Activated T-cell treated with anti-CD3 and anti-CD28 coated beads, Interleukin-2, amount 50 U/mL, for 48 hours (primary cell): ENCODE measurements around the gene POU2F1.

ENCODE experiments used
- DNase-seq, 2 experiments: peaks; one replicate each; pipeline ENCODE4 v3.0.0-alpha.2; 2020

POU2F1 gene

DNA sequence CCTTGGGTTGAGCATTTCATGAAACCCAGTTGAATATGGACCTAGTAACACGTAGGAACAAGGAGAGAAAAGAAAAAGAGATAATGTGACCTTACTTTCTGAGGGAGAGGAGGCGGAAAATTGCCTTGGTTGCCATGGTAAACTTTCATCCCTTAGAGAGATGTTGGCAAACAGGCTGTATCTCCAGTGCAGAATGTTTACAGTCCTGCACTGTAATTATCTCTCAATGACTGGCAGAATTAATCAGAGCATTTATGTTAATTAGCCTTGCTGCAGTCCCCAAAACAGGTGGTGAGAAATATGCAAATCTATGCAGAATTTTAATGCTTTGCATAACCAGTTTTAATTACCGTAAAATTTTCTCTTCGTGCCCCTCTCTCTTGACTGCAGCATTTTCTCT lies 150.3 kb downstream of the POU2F1 start:
- DNase-seq, result no peak

DNA sequence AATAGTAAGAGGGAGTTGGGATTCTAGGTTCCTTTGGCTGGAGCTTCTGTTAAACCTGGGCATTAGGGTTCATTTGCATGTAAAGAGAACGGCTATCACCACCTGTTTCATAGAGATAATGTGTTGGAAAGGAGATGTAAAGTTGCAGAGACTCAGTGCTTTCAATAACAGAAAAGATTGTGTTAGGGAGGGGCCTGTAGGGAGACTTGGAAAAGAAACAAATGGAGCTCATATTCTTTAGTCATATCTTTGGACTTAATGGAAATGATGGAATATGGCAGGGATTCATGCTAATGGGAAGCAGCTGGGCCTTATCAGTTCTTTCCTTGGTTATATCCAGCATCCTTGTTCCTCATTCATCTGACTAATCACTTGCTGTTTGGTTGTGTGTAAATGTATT lies 152.7 kb downstream of the POU2F1 start:
- DNase-seq, result no peak

DNA sequence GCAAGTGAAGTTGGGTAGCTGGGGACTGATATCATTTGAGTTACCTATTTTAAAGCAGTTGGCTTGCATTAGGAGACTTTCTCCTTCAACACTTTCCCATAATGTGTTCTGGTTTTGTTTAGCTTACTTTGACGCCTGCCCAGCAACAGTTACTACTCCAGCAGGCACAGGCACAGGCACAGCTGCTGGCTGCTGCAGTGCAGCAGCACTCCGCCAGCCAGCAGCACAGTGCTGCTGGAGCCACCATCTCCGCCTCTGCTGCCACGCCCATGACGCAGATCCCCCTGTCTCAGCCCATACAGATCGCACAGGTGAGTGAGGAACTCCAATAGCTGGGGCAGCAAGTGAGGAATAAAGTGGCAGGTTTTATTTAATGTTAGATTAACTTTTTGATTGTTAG lies 153.3 kb downstream of the POU2F1 start:
- DNase-seq, result no peak

DNA sequence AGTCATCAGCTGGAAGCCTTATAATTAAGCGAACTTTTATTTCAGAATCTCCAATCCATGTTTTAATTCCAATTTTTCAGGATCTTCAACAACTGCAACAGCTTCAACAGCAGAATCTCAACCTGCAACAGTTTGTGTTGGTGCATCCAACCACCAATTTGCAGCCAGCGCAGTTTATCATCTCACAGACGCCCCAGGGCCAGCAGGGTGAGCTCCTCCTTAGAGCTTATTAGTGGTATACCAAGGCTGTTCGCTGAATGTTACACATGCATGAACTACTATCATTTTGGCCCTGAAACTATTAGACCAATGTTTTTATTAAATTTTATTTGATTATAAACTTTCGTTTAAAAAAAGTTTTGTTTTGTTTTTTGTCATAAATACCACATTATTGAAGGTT lies 155.3 kb downstream of the POU2F1 start:
- no peak for DNase-seq

DNA sequence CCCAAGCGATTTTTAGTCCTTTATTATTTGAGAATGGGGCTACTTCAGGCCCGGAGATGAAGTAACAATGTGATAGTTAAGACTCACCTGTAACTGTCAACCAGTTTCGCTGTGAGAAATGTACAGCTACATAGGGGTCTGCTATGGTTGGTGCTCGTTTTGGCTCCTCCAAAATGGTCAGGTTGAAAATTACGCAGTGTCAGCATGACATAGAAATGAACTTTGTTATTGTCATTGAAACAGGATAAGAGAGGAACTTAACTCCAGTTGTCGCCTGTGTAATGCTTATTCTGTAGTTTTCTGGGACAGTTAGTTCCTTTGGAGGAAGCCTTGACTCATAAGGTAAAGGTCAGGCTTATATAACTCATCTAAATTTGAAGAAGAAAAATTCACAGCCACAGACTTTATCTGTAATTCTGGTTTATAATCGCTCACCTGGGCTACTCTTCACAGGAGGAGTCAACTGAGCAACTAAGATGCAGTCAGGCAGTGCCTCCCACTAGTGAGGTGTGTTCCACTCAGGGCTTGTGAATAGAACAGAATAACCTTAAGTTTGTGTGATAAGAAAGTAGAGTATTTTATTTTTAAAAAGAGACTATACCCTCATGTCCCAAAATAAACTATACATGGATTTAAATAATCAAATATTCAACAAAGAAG lies 166.7 kb downstream of the POU2F1 start:
- DNase-seq, result no peak

DNA sequence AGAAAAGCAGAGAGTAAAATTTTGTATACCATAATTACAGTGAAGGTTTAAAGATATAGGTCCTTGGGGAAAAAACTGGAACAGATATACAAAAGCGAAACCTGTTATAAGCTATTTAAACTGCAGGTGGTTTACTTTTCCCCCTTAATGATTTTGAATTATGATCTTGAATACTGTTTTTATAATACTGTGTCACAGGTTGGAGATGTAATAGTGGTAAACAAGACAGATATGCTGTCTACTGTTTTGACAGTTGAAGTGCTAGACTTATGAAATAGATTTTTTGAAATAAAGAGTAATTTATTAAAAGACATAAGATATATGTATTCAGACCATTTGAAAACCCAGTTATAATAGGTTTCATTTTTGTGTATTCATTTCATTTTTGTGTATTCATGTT lies 168.3 kb downstream of the POU2F1 start:
- DNase-seq, result no peak

DNA sequence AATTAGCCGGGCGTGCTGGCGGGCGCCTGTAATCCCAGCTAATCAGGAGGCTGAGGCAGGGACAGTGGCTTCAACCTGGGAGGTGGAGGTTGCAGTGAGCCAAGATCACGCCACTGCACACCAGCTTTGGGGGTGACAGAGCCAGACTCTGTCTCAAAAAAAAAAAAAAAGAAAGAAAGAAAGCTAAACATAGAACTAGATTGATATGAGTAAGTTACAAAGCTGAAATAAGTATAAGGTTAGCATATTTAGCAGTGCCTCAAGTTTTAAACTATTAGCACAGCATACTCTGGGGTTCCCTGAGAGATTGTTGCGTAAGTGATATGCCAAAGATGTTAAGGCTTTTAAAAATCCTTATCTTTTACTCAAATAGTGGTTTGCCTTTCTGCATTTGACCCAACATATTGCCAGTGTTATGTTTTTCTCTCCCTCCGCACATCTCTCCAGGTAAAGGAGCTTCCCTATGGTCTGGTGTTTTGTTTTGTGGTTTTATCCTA lies 171.6 kb downstream of the POU2F1 start:
- DNase-seq, result no peak

DNA sequence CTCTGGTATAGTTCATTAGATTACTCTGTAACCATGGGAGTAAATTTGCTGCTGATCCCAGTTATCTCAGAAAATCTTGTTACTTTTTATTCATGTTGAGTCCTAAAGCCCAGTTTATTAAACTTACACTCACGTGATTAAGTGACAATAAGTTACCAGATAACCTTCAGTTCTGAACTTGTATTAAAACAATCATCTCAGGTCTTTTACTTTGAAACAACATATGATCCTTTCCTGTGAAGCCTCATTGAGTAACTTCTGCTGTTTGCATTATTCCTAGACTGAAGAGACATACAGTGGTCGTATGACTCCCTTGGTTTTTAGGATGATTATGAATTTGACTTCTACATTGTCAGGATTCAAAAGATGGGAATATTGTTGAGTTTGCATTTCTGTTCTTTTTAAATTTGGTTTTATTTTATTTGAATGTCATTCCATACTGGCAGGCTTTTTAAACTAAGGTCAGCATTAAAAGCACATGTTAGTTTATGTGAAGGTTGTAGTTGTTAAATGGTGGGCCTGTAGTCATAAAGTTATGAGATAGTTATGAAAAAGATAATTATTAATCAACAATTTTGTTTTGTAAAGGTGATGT lies 179.8 kb downstream of the POU2F1 start:
- no peak for DNase-seq

DNA sequence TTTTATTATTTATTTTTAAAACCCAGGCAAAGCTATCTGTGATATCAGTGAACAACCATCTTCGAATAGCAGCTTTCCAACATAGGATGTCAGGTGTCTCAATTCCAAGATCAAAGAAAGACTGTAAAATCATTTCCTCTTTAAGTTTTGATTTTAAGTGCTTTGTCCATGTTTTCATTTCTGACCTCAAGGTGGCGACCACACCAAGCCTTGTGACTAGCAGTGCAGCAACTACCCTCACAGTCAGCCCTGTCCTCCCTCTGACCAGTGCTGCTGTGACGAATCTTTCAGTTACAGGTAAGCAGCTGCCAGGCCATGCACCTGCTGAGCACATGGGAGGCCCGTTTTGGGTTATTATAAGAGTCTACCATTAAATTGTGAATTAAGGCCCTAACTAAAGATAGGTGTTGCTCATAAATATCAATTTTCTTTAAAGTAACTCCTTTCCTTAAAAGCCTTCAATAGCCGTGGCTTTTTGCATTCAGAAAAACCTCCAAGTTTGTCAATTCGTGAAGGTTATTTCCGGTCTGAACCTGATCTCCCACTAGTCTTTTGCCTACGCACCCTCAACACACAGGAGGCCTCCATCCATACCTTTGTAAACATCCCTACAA lies 180.7 kb downstream of the POU2F1 start:
- DNase-seq, result peak; percentile 48 to 58

DNA sequence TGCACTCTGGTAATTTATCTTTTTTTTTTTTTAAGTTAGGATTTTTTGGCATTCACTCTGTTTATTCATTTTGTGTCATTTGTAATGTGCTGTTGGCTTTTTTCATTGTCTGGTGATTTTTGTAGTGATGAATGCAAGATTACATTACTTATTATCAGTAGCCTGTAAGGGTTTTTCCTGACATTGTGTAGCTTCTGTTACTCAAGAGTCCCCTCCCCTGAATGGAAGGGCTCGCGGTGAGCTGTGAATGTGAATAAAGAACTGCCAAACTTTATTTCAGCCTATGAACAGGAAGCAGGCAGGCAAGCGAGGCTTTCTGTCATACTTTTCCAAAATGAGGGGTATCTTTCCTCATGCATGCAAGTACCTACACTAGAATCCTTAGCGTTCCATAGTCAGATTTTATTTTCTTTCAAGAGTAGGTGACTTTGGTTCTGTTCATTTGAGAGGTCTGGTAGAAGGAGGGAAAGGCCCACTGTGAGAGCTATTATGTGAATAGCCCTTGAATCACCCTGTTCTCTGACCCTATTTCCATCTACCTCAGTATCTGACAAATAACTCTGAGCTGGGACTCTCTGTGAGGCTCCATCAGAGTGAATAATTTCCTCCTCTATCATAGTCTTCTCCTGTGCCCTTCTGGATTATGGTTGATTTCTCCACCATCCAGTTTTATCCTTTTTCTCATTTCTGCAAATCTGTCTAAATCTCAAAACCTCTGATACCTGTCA lies 183.6 kb downstream of the POU2F1 start:
- no peak for DNase-seq

DNA sequence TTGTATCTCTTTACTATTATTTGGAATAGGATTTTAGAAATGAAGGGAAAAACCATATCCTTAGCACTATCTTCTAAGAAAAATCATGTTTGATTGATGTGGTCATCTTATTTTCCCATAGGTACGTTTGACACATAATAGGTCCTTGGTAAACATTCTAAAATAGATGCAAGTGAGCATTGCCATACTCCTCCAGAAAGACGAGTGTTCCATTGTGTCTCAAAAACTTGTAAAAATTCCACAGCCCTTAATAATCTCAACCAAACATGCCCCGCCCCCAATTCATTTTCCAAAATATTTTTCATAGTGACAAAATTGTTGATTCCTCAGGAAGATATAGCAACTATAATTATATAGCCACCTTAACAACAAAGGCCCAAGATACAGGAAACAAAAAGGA lies 184.2 kb downstream of the POU2F1 start:
- DNase-seq, result no peak

DNA sequence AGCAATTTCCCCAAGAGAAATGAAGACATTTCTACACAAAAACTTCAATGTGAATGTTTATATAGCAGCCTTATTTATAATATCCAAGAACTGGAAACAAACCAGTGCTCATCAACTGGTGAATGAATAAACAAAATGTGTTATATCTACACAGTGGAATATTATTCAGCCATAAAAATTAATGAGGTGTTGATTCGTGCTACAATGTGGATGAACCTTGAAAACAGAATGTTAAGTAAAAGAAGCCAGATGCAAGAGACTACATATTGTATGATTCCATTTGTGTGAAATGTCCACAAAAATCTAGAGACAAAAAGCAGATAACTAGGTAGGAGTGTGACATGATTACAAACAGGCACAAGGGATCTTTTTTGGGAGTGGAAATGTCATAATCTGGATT lies 187.7 kb downstream of the POU2F1 start:
- DNase-seq, result no peak

DNA sequence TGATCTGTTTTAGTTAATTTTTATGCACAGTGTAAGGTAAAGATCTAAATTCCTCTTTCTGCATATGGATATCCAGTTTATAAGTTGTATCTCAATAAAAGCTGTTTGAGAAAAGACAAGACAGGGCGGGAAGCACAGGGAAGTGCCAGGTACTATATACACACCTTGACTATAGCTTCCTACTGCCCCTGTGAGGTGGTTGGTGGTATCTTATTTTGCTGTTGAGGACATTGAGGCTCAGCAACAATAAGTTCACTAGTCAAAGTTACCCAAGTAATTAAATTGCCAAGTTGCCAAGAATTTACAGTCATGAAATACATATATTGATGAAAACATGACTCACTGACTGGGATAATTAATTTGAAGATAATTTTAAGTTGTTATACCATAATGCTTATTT lies 188.5 kb downstream of the POU2F1 start:
- DNase-seq, result no peak

DNA sequence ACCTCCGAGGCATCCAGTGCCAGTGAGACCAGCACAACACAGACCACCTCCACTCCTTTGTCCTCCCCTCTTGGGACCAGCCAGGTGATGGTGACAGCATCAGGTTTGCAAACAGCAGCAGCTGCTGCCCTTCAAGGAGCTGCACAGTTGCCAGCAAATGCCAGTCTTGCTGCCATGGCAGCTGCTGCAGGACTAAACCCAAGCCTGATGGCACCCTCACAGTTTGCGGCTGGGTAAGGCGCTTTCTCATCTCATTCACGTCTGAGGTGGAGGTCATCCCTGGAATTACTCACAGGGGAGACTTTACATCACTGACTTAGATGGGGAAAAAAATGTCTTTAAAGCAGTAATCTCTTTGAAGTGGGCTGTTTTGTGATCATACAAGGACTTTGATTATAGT lies 191.4 kb downstream of the POU2F1 start:
- peak in 1 of 2 experiments; percentile 36 for DNase-seq

DNA sequence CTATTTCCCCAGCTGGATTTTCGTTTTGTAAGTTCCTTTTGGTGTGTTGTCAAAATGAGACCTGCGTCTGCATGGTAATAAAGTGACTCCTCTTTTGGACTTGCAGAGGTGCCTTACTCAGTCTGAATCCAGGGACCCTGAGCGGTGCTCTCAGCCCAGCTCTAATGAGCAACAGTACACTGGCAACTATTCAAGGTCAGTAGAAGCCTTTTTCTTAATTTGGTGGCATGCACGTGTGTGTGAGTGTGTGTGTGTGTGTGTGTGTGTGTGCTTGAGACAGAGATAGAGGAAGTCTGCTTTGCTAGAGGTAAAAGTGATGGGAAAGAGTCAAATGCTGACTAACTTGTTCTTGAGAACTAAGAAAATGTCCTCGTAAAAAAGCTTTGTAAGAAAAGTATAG lies 192.2 kb downstream of the POU2F1 start:
- no peak for DNase-seq

DNA sequence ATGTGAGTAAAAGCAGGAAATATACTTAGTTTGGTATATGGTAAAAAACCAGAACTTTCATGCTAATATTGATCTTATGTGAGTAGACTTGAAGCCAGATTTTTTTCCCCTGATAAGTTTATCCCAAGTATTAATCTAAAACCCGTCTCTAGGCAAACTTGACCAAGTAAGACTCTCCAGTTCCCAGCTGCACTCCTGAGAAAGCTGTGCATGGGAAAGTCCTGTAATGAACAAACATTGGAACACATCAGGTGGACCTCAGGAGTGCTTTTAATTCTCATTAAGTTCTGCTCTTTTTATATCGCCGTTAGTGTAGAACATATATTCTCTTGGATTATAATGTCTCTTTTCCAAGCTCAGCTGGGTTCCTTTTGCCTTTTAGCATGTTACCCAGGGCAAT lies 192.6 kb downstream of the POU2F1 start:
- no peak for DNase-seq

DNA sequence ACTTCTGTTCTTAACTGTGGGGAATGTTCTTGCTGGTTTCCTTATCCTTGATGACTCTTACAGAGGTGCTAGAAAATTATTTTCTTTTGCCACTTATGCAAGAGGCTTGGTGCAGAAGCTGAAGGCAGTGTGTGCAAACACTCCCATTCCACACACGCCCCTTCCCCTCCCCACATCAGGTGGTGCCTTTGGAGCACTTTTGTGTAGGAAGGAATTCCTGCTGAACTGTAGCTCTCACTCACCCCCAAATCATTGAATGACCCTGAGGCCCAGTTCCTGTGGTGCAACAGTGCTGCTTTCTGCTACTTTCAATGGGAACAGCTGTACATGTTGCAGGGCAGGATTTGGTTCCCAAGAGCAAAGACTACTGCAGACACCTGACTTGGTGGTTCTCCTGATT lies 195.8 kb downstream of the POU2F1 start:
- no peak for DNase-seq

DNA sequence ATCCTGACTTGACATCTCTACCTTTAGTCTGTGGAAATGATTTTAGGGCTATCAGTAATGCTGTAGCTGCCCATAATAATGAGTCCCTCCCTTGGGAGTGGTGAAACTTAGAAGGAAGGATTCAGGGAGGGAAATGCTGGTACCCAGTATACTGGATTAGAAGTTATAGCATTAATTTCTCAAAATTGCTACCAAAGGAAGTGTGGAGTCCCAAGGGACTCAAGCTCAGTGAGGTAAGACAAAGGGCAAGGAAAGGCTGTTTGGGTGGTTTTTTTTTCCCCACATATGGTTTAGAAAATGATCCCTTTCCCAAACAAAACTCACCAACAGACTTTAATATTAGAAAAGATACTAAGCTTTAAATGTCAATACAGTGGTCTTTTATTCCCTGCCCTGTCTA lies 197.7 kb downstream of the POU2F1 start:
- DNase-seq, result no peak

DNA sequence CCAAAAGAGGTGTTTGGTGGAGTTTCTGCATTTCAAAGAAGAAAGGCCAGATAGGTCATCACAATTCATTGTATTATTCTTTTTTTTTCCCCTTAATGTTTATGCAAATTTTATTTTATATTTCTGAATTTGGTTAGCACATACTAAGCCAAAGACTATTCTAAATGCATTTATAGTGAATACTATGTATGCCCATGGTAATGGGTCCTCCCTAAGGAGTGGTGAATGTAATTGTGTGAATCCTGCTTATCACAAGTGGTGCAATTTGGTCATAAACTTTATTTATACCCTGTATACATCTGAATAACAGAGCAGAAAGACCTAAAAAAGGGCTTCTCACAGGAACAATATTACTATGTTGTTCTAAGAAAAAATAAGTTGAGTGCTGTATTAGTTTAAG lies 198.6 kb downstream of the POU2F1 start:
- no peak for DNase-seq

DNA sequence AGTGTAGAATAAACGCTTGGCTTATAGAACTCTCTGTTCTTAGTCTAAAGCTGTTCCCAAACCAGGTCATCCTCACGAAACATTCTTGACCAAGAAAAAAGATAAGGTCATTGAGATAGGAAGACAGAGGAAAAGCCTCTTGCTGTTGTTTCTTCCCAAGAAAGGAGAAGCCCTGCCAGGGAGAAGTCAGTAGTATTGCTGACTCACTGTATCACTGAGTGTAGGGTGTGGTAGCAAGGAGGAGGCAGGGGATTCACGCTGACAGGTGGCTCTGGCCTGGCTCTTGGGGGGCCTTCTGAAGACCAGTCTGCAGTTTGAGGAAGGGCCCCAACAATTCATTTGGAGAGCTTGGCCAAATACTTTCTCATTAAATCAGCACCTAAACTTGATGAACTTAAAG lies 199.8 kb downstream of the POU2F1 start:
- no peak for DNase-seq

DNA sequence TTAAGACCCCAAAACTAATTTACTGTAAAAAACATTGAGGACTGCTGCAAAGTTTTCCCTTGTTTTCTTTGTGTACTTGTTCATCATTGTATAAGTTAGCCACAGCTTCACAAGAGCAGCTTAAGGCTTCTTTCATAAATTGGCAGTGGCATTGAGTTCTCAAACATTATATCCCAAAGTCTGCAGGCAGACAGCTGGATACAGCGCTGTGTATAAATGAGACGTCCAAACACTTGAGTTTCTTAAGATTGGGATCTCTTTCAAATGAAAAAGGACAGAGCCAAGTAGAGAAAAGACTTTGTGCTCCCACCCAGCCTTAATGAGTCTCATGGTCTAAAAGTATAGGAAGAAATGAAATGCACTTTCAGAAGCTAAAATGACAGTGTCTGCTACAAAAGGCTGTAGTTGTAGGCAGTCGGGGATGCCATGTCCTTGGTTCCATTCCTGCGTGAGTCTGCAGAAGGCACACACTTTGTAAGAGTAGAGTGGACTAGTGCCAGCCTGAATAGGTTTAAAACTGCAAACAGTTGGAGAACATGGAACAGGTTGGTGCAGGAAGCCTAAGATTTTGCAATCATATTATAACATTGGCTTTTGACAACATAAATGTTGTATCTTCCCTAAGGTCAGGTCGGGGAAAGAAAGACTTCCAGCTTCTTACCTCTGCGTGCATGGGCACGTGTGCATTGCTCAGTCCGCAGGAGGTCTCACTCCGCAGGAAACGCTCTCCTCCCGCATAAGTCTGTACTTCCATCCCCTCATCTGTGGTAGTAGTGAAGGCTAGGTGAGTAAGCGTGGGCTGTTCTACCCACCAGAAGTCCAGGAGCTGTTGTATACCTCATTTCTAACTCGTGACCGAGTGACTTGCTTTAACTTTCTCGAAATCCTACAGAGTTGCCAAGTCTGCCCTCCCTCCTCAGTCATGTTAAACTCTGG lies 203.3 kb downstream of the POU2F1 start:
- DNase-seq, result no peak

DNA sequence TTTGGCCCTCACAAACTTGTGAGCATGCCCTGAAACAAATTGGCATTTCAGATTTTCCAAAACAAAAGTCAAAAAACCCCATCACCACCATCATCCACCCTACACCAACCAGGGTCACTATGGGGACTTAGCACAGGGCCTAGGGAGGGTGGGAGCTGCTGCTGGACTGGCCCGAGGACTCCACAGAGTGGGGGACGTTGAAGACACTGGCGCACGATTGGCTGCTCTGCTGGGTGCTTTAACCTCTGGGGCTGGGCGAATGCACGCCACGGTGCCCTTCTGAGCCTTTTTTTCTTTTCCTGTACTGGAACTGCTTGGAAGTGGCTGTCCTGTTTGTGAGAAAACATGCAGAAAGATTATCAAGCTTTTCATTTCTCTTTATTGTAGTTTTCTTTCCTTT lies 204.8 kb downstream of the POU2F1 start:
- no peak for DNase-seq

DNA sequence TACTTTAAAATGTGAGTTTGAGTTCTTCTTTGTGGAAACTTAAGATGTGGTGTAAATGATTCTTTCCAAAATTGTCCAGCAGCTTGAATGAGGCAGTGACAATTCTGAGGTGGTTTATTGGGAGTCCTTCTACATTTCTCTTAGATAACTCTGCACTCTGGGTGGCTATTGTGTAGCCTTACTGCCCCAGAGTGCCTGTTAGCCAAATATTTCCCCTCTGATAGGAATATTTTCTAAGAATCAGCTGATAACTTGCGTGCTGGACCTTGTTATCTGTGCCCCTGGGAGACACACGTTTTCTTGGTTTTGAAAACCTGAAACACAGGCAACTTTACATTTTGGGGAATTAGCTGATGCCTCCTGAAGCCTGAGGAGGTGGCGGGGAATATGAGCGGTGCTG lies 206.0 kb downstream of the POU2F1 start:
- DNase-seq, result no peak
